C4-2B (cell line): ENCODE data around the gene RPTOR.

Experiments
- ZFX ChIP-seq: fragments of 450-650 bp; IDR thresholded peaks from 2 replicates; pipeline ENCODE4 v1.6.1; 2017
- TF ChIP-seq, protein P1 (sequence below): fragments of 450-650 bp; conservative IDR thresholded peaks from 2 replicates; pipeline ENCODE4 v1.5.1; 2017; ENCODE audit warnings: mild to moderate bottlenecking

DNA sequence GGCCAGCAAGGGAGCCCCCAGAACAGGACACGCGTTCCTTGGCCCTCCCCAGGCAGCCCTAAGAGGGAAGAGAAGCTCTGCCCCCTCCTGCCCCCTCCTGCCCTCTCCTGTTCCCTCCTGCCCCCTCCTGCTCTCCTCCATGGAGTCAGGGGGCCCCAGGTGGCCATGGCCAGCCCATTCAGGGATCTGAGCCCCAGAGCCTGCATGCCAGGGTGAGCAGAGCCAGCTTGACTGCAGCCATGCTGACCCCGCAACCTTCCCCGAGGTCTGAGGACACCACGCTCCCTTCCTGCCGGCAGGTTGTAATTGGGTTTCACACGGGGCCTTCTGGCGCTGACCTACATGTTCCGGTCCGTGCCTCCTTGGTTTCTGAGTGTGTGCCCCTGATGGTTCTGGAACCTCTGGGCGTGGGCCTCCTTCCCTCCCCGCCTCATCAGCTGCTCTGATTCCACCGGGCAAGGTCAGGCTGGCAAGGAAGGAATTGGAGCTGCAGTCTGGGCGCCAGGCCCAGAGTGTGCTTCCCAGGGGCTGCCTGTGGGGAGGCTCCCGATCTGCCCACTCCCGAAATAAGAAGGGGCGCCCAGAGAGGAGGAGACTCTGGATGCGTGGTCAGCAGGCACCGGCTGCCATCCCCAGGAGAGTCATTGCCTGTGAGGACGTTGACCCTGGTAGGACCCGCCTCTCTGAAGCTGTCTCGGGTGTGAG, 44.5 kb upstream of the RPTOR start:
- TF ChIP-seq, protein P1, sequence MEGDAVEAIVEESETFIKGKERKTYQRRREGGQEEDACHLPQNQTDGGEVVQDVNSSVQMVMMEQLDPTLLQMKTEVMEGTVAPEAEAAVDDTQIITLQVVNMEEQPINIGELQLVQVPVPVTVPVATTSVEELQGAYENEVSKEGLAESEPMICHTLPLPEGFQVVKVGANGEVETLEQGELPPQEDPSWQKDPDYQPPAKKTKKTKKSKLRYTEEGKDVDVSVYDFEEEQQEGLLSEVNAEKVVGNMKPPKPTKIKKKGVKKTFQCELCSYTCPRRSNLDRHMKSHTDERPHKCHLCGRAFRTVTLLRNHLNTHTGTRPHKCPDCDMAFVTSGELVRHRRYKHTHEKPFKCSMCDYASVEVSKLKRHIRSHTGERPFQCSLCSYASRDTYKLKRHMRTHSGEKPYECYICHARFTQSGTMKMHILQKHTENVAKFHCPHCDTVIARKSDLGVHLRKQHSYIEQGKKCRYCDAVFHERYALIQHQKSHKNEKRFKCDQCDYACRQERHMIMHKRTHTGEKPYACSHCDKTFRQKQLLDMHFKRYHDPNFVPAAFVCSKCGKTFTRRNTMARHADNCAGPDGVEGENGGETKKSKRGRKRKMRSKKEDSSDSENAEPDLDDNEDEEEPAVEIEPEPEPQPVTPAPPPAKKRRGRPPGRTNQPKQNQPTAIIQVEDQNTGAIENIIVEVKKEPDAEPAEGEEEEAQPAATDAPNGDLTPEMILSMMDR: no peak
- no peak for TF ChIP-seq ZFX
